LNCaP clone FGC (cell line): ENCODE measurements around the gene FBXW7.

Experiments
- DNase-seq: peaks from one replicate; pipeline ENCODE4 v3.0.0-alpha.2; 2011; ENCODE audit warnings: low read depth
- H3K4me3 ChIP-seq: 2 replicates; pipeline ENCODE4 v1.5.1; 2011; ENCODE audit warnings: mild to moderate bottlenecking, low read depth, low read length, control low read depth
- TF ChIP-seq, protein P1 (sequence below): IDR thresholded peaks from 2 replicates; pipeline ENCODE4 v1.5.1; 2012; ENCODE audit warnings: mild to moderate bottlenecking; ENCODE audit not compliant: control insufficient read depth, insufficient read depth; ENCODE audit errors: extremely low read depth

Gene FBXW7

DNA sequence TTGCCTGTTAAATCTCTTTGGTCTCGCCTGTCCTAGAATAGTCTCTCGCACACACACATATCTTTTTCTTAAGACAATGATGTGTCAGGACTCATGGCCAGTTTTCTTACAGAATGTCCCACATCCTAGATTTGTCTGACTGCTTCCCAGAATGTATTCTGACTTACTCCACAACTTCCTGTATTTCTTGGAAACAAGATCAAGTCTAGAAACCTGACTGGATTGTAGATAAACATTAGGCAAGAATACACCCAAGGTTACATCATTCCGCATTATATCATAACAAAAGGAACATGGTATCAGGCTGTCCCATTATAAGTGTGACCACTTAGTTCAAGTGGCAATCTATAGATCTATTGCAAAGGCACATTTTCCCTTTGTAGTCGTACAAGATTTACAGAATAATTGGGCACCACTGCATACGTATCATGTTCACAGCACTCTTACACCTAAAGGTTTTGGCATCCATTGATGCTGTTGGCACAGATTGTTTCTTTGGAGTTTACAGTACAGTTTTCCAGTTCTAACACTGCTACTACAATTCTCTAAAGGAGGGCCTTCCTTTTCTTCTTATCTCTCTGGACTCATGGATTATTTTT, 56.4 kb downstream of the FBXW7 start:
- peak; percentile 43 for DNase-seq
- H3K4me3 ChIP-seq, result no peak overlapping the region
- TF ChIP-seq, protein P1, sequence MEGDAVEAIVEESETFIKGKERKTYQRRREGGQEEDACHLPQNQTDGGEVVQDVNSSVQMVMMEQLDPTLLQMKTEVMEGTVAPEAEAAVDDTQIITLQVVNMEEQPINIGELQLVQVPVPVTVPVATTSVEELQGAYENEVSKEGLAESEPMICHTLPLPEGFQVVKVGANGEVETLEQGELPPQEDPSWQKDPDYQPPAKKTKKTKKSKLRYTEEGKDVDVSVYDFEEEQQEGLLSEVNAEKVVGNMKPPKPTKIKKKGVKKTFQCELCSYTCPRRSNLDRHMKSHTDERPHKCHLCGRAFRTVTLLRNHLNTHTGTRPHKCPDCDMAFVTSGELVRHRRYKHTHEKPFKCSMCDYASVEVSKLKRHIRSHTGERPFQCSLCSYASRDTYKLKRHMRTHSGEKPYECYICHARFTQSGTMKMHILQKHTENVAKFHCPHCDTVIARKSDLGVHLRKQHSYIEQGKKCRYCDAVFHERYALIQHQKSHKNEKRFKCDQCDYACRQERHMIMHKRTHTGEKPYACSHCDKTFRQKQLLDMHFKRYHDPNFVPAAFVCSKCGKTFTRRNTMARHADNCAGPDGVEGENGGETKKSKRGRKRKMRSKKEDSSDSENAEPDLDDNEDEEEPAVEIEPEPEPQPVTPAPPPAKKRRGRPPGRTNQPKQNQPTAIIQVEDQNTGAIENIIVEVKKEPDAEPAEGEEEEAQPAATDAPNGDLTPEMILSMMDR, result no peak

DNA sequence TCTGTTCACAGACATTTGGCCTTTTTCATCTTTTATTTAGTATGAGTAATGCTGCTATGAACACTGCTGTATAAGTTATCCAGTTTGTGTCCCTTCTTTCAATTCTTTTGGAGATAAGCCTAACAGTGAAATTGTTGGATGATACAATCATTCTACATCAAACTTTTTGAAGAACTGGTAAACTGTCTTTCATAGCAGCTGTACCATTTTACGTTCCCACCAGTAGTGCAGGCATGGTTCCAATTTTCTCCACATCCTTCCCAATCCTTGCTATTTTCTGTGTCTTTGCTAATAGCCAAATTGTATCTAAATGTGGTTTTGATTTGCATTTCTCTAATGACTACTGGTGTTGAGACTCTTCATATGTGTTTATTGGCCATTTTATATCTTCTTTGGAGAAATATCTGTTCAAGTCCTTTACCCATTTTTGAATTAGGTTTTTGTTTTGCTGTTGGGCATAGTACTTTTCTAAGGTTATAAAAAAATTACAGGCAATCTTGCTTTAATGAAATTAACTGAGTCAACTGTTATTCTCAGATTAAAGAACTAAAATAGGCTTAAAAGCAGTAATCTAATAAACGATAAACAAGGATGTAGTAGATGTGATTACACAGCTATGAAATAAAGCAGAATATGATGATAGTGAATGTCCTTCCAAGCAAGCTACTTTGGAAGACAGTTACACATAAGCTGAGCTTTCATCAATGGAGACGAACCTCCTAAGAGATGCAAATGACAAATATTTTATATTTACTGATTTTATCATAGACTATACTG, 57.2 kb downstream of the FBXW7 start:
- DNase-seq, result no peak
- TF ChIP-seq, protein P1, result no peak
- H3K4me3 ChIP-seq, result no peak overlapping the region

DNA sequence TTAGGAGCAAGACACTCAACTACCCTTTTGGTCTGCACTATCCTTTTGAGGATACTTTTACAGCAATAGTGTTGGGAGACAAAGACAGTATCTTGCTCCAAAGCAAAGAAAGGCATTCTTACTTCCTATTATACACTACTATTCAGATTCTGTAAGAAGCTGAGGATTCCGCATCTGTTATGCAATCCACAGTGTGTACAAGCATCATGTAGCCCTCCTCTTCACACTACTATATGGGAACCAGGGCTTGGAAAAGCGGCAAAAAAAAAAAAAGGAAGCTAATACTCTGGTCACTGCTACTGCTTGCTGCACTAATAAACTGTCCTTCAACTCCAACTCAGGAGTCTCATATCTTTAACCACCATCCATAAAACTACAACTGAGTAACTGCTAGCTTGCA, 59.1 kb downstream of the FBXW7 start:
- no peak for DNase-seq
- TF ChIP-seq, protein P1, result no peak
- H3K4me3 ChIP-seq, result no peak overlapping the region

DNA sequence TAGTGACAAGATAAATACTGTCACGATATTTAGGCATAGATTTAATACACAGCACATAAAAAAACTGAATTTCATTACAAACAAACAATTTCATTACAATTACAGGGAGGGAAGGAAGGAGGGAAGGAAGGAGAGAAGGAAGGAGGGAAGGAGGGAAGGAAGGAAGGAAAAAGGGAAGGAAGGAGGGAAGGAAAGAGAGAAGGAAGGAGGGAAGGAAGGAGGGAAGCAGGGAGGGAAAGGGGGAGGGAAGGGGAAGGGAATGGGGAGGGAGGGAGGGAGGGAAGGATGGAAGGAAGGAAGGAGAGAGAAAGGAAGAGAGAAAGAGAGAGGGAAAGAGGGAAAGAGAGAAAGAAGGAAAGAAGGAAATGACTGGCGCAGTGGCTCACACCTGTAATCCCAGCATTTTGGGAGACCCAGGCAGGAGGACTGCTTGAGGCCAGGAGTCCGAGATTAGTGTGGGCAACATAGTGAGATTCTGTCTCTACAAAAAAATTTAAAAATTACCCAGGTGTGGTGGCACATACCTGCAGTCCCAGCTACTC, 64.6 kb downstream of the FBXW7 start:
- H3K4me3 ChIP-seq, result no peak overlapping the region
- no peak for DNase-seq
- TF ChIP-seq, protein P1, result no peak

DNA sequence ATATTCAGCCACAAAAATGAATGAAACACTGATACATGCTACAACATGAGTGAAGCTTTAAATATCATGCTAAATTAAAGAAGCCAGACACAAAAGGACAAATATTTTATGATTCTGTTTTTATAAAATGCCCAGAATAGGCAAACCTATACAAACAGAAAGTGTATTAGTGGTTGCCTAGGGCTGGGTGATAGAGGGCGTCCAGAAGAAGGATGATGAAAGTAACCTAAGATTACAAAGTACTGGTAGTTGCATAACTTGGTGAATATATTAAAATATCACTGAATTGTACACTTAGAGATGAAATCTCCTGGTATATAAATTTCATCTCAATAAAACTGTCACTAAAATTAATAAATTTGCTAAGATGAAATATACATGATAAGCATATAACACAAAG, 67.5 kb downstream of the FBXW7 start:
- TF ChIP-seq, protein P1, result no peak
- no peak for DNase-seq
- H3K4me3 ChIP-seq, result no peak overlapping the region

DNA sequence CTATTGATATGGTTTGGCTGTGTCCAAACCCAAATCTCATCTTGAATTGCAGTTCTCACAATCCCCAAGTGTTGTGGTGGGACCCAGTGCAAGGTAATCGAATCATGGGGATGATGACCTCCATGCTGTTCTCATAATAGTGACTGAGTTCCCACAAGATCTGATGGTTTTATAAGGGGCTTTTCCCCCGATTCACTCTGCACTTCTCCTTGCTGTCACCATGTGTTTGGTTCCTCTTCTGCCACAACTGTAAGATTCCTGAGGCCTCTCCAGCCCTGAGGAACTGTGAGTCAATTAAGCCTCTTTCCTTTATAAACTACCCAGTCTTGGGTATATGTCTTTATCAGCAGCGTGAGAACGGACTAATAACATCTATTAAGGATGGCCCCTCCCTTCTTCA, 68.8 kb downstream of the FBXW7 start:
- no peak overlapping the region for H3K4me3 ChIP-seq
- DNase-seq, result no peak
- TF ChIP-seq, protein P1, result no peak
